Ovary (tissue), 9 donors: ENCODE data around the gene NYAP1. TPM values are rescaled to one million over a fixed set of nuclear protein-coding genes. Genes with fewer than 3 reads are reported as not detected.

Experiments
- DNase-seq, 5 donors: peaks; one replicate each; pipeline ENCODE4 v3.0.0-alpha.2; 2019 to 2020
- H3K27ac ChIP-seq, 2 donors: fragments of 200-600 bp; one replicate each; pipeline versions ENCODE4 v1.5.1 to v1.8.0; 2019 to 2022
- H3K27me3 ChIP-seq: fragments of 200-600 bp; one replicate; pipeline ENCODE4 v1.8.0; 2022
- H3K36me3 ChIP-seq: fragments of 200-600 bp; sonication (generic); one replicate; pipeline ENCODE4 v1.5.1; 2019
- H3K4me1 ChIP-seq: one replicate; pipeline ENCODE4 v1.8.1; 2013; ENCODE audit warnings: mild to moderate bottlenecking, moderate library complexity; ENCODE audit not compliant: insufficient read depth
- H3K4me3 ChIP-seq: fragments of 200-600 bp; sonication (generic); one replicate; pipeline ENCODE4 v1.5.1; 2017
- H3K9me3 ChIP-seq, 2 donors: fragments of 200-600 bp in 1 of 2; sonication (generic) in 1 of 2; one replicate each; pipeline versions ENCODE4 v1.5.1 to v1.8.1; 2013 to 2019; ENCODE audit warnings: mild to moderate bottlenecking in 1 of 2, moderate library complexity in 1 of 2
- EP300 ChIP-seq: sonication (generic); formaldehyde crosslinking; IDR thresholded peaks from one replicate; pipeline ENCODE4 v1.6.1; 2017; ENCODE audit warnings: antibody characterized with exemption
- POLR2A ChIP-seq: fragments of 450-650 bp; IDR thresholded peaks from one replicate; pipeline ENCODE4 v1.6.1; 2017; ENCODE audit warnings: antibody characterized with exemption, mild to moderate bottlenecking, moderate library complexity
- WGBS, 3 donors: extraction: QIAGEN DNeasy Blood & Tissue Kit in 1 of 3; methylation state at CpG; one replicate each; pipeline versions ENCODE4 v1.1.5 to v1.1.7; 2013 to 2017; 5-methylcytosine and 5-hydroxymethylcytosine counted together
- intact Hi-C, 4 donors: fragments of 100-400 bp; cut with DNase I; formaldehyde crosslinking; loops; one replicate each; pipeline versions ENCODE4 v1.11.0 to v1.15.1; 2022 to 2023
- polyA plus RNA-seq, 2 donors: library from polyadenylated mRNA; stranded (reverse); fragments of 200-250 nt in 1 of 2; fragments of 350-450 nt in 1 of 2; fragmentation: Illumina TruSeq in 1 of 2; extraction: RNeasy Lipid Tissue Mini Kit (QIAGEN cat#74804) in 1 of 2; gene quantifications; one replicate each; pipeline ENCODE4 v1.2.3, GENCODE V29; 2013 to 2014
- total RNA-seq, 7 donors: library from RNA; depleted of rRNA in 2 of 7; stranded (reverse); fragments of >200 nt in 2 of 7; fragmentation: NEBNext Ultra II Directional in 3 of 7; extraction: Animal tissue kit (Norgen Biotek cat#: 25700) in 3 of 7; gene quantifications; one replicate each; pipeline versions ENCODE4 v1.1.0 to v1.2.4, GENCODE V29; 2016 to 2023
- TF ChIP-seq, protein P1 (sequence below), 3 donors: fragments of 450-650 bp in 2 of 3; fragments of 200-600 bp in 1 of 3; IDR thresholded peaks; one replicate each; pipeline versions ENCODE4 v1.5.1 to v1.8.0; 2016 to 2022; ENCODE audit warnings: antibody characterized with exemption in 3 of 3, mild to moderate bottlenecking in 1 of 3
- donor health status: DM: no; HTN: no; CAD: no; lungs with moderate emphysema.
- donor health status: DM: no; HTN: no; CAD: no.
- donor health status: Bipolar disorder and iron deficiency.
- donor health status: DM: yes; HTN: yes; CAD: no.
- donor health status: DM: no; HTN: no; CAD: no.
- donor health status: DM: yes; HTN: yes; CAD: no.

NYAP1 gene
- total and polyA plus RNA-seq, 9 donors = 0.28 to 10.1 (median 6.8) TPM

- peak; percentile 98 to 100 (median 98) for DNase-seq
- Histone ChIP-seq H3K27ac (peak within 1 kb of the TSS; percentile 80 to 81), H3K27me3 (no peaks in the 10 kb centered on the region), H3K4me3 (peak within 1 kb of the TSS; percentile 98), H3K36me3 (no peaks in the 10 kb centered on the region), H3K9me3 (no peaks in the 10 kb centered on the region), H3K4me1 (peaks cover 10% of the 10 kb centered on the region)
- intact Hi-C loops = loop anchor here in 3 of 4 donors (5.0 to 10.0 kb wide), 4 partner anchors 78 to 606 kb away; partner anchors contain the start of genes TRIP6 (in 2 of the 3), SLC12A9 (in 1 of the 3) and TRIM56 (in 1 of the 3)
- WGBS, 3 donors = 0 to 1% (median 1%) methylated on average over 21 to 27 of the region's 27 CpGs
- TF ChIP-seq EP300 (no peak), POLR2A (peak; percentile 75)
Observed at GRCh38 chr7:100478958-100479660, 4.6 kb upstream of the NYAP1 start, which contains the start of gene TSC22D4. Gene TSC22D4 (minus strand): TSS chr7:100479214. CDS start chr7:100478038, 1,176 bp downstream.

DNA sequence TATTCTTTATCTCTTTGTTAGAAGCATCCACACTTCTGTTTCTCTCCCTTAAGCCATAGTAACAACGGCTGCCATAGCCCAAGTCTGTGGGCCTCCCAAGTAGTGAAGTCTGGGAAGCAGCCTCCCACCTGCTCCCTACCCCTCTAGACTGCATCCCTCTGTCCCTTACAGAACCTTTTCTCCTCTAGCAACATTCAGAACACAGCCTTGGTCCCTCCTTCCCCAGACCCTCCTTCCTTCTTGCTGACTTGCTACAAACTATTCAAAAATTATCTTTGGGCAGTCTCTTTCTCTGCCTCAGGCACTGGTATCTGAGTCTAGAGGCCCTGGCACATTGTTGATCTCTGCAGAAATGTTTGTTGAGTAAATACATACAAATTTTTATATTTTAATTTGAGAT is 2.3 kb upstream of the NYAP1 start:
- TF ChIP-seq POLR2A (no peak), EP300 (no peak)
- TF ChIP-seq, protein P1, sequence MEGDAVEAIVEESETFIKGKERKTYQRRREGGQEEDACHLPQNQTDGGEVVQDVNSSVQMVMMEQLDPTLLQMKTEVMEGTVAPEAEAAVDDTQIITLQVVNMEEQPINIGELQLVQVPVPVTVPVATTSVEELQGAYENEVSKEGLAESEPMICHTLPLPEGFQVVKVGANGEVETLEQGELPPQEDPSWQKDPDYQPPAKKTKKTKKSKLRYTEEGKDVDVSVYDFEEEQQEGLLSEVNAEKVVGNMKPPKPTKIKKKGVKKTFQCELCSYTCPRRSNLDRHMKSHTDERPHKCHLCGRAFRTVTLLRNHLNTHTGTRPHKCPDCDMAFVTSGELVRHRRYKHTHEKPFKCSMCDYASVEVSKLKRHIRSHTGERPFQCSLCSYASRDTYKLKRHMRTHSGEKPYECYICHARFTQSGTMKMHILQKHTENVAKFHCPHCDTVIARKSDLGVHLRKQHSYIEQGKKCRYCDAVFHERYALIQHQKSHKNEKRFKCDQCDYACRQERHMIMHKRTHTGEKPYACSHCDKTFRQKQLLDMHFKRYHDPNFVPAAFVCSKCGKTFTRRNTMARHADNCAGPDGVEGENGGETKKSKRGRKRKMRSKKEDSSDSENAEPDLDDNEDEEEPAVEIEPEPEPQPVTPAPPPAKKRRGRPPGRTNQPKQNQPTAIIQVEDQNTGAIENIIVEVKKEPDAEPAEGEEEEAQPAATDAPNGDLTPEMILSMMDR (IDR thresholded peaks at IDR 0.05) = no peak
- WGBS, 3 donors = 73 to 89% (median 83%) methylated on average over 1 of the region's 1 CpG
- intact Hi-C loops = loop anchor here in 2 of 4 donors (5.0 kb wide), 2 partner anchors 66 to 201 kb away; no protein-coding TSS in a partner anchor

DNA sequence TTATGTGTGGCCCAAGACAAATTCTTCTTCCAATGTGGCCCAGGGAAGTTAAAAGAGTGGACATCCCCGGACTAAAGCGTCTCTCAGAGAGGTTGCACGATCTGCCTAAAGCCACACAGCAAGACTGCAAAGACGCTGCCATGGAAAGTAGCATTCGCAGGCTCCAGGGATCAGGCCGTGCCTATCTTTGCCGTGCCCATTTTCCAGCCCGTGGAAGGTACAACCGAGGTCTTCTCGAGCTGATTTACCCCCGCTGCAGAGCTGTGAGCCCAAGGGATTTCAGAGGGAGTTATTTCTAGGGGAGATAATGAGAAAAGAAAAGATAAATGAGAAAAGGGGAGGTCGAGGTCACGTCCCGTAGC is 1.0 kb upstream of the NYAP1 start:
- Histone ChIP-seq H3K4me3 (peak overlapping the region; percentile 46), H3K27ac (no peak overlapping the region), H3K36me3 (no peaks in the 10 kb centered on the region), H3K4me1 (peaks cover 6% of the 10 kb centered on the region), H3K9me3 (no peaks in the 10 kb centered on the region), H3K27me3 (no peaks in the 10 kb centered on the region)
- no peak for DNase-seq
- intact Hi-C loops = loop anchor here in 2 of 4 donors (5.0 kb wide), 2 partner anchors 65 to 200 kb away; no protein-coding TSS in a partner anchor
- 30 to 42% (median 32%) methylated on average over 14 of the region's 14 CpGs for WGBS, 3 donors
- TF ChIP-seq POLR2A (no peak), EP300 (no peak)
- TF ChIP-seq, protein P1 (IDR thresholded peaks at IDR 0.05) = no peak

More for the DNA sequence above, 2.3 kb upstream of the NYAP1 start:
- Histone ChIP-seq H3K4me3 (no peak overlapping the region), H3K27me3 (no peaks in the 10 kb centered on the region), H3K9me3 (no peaks in the 10 kb centered on the region), H3K36me3 (no peaks in the 10 kb centered on the region), H3K4me1 (peaks cover 12% of the 10 kb centered on the region), H3K27ac (no peak overlapping the region)
- no peak for DNase-seq

DNA sequence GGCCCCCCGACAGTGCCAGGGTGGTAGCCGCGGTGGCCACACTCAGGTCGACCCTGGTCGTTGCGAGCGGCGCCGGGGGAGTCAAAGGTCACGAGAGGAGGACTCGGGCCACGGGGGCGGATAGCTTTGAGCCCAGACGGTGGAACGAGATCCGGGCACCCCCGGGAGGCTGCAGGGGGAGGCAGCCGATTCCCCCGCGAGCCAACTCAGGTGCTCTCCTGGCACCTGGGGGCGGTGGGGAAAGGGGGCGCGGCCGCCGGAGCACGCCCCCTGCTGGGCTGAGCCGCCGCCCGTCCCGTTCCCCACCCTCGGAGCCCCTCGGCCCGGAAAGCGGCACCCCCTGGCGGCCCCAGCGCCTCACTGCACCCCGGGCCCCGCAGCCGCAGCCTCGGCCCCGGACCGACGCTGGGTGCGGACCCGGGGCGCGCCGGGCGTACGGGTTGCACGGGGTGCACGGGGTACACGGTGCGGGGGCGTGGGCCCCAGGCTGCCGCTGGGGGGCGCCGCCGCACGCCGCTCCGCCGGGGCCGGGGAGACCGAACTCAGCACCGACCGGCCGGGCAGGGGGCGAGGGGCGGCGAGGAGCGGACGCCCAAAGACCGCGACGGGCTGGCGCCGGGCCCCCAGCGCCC is 521 bp upstream of the NYAP1 start:
- intact Hi-C loops = loop anchor here in 2 of 4 donors (5.0 kb wide), 2 partner anchors 64 to 199 kb away; no protein-coding TSS in a partner anchor
- no peaks in the 10 kb centered on the region for H3K36me3 ChIP-seq
- peak overlapping the region; percentile 55 to 59 for H3K27ac ChIP-seq
- H3K9me3 ChIP-seq = no peaks in the 10 kb centered on the region
- DNase-seq = peak; percentile 64 to 88 (median 81)
- no peaks in the 10 kb centered on the region for H3K27me3 ChIP-seq
- peak overlapping the region; percentile 46 for H3K4me3 ChIP-seq
- TF ChIP-seq, protein P1 (IDR thresholded peaks at IDR 0.05) = peak; percentile 82 to 99 (median 99)
- TF ChIP-seq POLR2A = no peak
- WGBS, 3 donors = 0 to 1% (median 1%) methylated on average over 49 to 79 of the region's 79 CpGs
- H3K4me1 ChIP-seq = peaks cover 6% of the 10 kb centered on the region
